ENCODE results near the gene STARD10. TPM values are rescaled to one million over a fixed set of nuclear protein-coding genes. Genes with fewer than 3 reads are reported as not detected.

STARD10 gene
- total and polyA plus RNA-seq, 2 of the 8 experiments (the other 6 are each of a cell fraction or from before 2014, with no cell fraction given) = 23.7 to 35.7 TPM

GRCh38 chr11:72751116-72752087 lies 42.4 kb downstream of the STARD10 start:
- Histone ChIP-seq H3K4me1 (replicated peaks in 1 of 4; ENCODE audit: control insufficient read depth in 3 of 4, insufficient read depth in 4 of 4, low read length in 3 of 4) (peaks cover 0 to 22% (median 12%) of the 10 kb centered on the region in 4 experiments; a peak in 6 of 7 replicates), H3K56ac (replicated peaks; ENCODE audit: insufficient read length, low read depth, low read length) (peak overlapping the region; percentile 56), H3K27me3 (replicated peaks in 1 of 4; ENCODE audit: control insufficient read depth in 3 of 4, extremely low read depth in 1 of 4, insufficient read depth in 3 of 4, low read length in 3 of 4) (peaks cover 0 to 10% (median 5%) of the 10 kb centered on the region in 4 experiments; a peak in 3 of 7 replicates), H2AK5ac (ENCODE audit: low read depth, low read length) (0 out of 2 replicates have a peak overlapping the region, but pooled peaks have one; percentile 48), H2AFZ (ENCODE audit: low read length) (no peak overlapping the region), H3K9me3 (ENCODE audit: insufficient read depth in 2 of 2, low read depth in 1 of 2, low read length in 1 of 2) (no peaks in the 10 kb centered on the region), H4K91ac (replicated peaks; ENCODE audit: insufficient read length, low read length) (peak overlapping the region; percentile 85), H3K4ac (replicated peaks; ENCODE audit: insufficient read length, low read depth, low read length) (peak overlapping the region; percentile 96), H3K4me3 (ENCODE audit: extremely low read depth in 1 of 4, insufficient read depth in 2 of 4, low read depth in 3 of 4, low read length in 4 of 4) (peak overlapping the region; percentile 54 to 80 (median 64)), H3K18ac (ENCODE audit: extremely low read depth, low read length) (peak overlapping the region; percentile 83), H4K20me1 (replicated peaks in 1 of 2; ENCODE audit: control insufficient read depth in 1 of 2, insufficient read depth in 2 of 2, low read length in 2 of 2) (peaks cover 9 to 13% of the 10 kb centered on the region in 2 experiments), H3K36me3 (ENCODE audit: control insufficient read depth in 2 of 4, insufficient read depth in 4 of 4, low read length in 3 of 4) (no peaks in the 10 kb centered on the region), H3K4me2 (ENCODE audit: insufficient read depth in 1 of 2, low read depth in 2 of 2, low read length in 2 of 2) (peak overlapping the region; percentile 74 to 87), H2BK15ac (ENCODE audit: low read length) (peak overlapping the region; percentile 95; the same call in 1 of the 2 replicates), H3K23me2 (ENCODE audit: low read depth, low read length) (peaks cover 16% of the 10 kb centered on the region; the same call in 1 of the 2 replicates), H3K79me1 (ENCODE audit: low read depth, low read length) (peaks cover 13% of the 10 kb centered on the region), H3K9ac (replicated peaks in 1 of 4; ENCODE audit: extremely low read depth in 1 of 4, low read depth in 3 of 4, low read length in 3 of 4) (peak overlapping the region; percentile 37 to 54 (median 48)), H3K23ac (ENCODE audit: insufficient read length) (no peak overlapping the region), H2BK12ac (ENCODE audit: low read depth, low read length) (0 out of 2 replicates have a peak overlapping the region, but pooled peaks have one; percentile 17), H3K14ac (ENCODE audit: insufficient read length) (no peak overlapping the region), H3K79me2 (ENCODE audit: control insufficient read depth in 1 of 2, insufficient read depth in 2 of 2, low read length in 2 of 2) (peaks cover 0 to 39% of the 10 kb centered on the region in 2 experiments; a peak in 2 of 4 replicates), H2BK120ac (replicated peaks; ENCODE audit: low read depth, low read length) (no peak overlapping the region), H3K27ac (ENCODE audit: low read depth, low read length) (no peak overlapping the region), H4K5ac (ENCODE audit: insufficient read length, low read depth, low read length) (peak overlapping the region; percentile 81), H4K8ac (ENCODE audit: extremely low read depth, insufficient read depth, low read length) (peak overlapping the region; percentile 66; the same call in 1 of the 2 replicates), H2BK20ac (ENCODE audit: low read length) (no peak overlapping the region), H2BK5ac (ENCODE audit: low read depth, low read length) (peak overlapping the region; percentile 81; the same call in 1 of the 2 replicates)
- TF ChIP-seq CHD2 (IDR thresholded peaks at IDR 0.05; ENCODE audit: low read length) (no peak), EP300 (IDR thresholded peaks at IDR 0.05; ENCODE audit: borderline replicate concordance in 1 of 2, low read depth in 2 of 2, low read length in 2 of 2) (no peak), KDM4A (IDR thresholded peaks at IDR 0.05; ENCODE audit: low read depth, low read length, severe bottlenecking) (no peak)
- POLR2A ChIA-PET (ENCODE audit: partially characterized antibody) = interaction anchor here (1.0 to 1.9 kb wide), 2 partner anchors 15 to 20 kb away, joined by 3 to 4 read pairs; no protein-coding TSS in a partner anchor
- no peak for DNase-seq (ENCODE audit: low read depth in 1 of 2, low spot score in 2 of 2)
- FAIRE-seq = no peak
- CTCF ChIA-PET (ENCODE audit: partially characterized antibody) = interaction anchor here (1.1 to 1.6 kb wide), 7 partner anchors 10 to 435 kb away, joined by 3 to 5 read pairs (median 4); partner anchors contain the start of gene STARD10
- 37% methylated on average over 17 of the region's 19 CpGs; no CpG with 5 or more reads in 1 of the 2 experiments for WGBS, 2 experiments (ENCODE audit: extremely low coverage in 1 of 2, insufficient coverage in 1 of 2, insufficient read length in 1 of 2, insufficient replicate concordance in 2 of 2, low coverage in 1 of 2, low lambda C conversion rate in 2 of 2, missing lambda C conversion rate in 1 of 2)

Data from H1 (cell line).